Activated CD4-positive, alpha-beta T cell treated with anti-CD3 and anti-CD28 coated beads for 36 hours (primary cell): ENCODE results near the gene PSMG3. TPM values are rescaled to one million over a fixed set of nuclear protein-coding genes. Genes with fewer than 3 reads are reported as not detected.

Experiments
- ATAC-seq: fragments of 200-7000 bp; cut with Tn5 transposase; one replicate; pipeline ENCODE4 v1.10.0; 2021; ENCODE audit warnings: mild to moderate bottlenecking, moderate library complexity
- CTCF ChIA-PET: fragments of 350-600 bp; sonication (Branson Sonifier 250); formaldehyde crosslinking; loops from one replicate; lab custom pipeline; 2021; ENCODE audit warnings: antibody characterized with exemption; lab: Charles Lee
- POLR2A ChIA-PET: fragments of 350-600 bp; sonication (Branson Sonifier 250); formaldehyde crosslinking; loops from one replicate; lab custom pipeline; 2021; ENCODE audit warnings: antibody characterized with exemption, inconsistent platforms; lab: Charles Lee
- DNase-seq: peaks from one replicate; pipeline ENCODE4 v3.0.0-alpha.2; 2020
- H3K27ac Mint-ChIP-seq: one replicate; pipeline ENCODE4 v1.8.0; 2021; ENCODE audit warnings: mixed read lengths
- H3K27me3 Mint-ChIP-seq: one replicate; pipeline ENCODE4 v1.8.0; 2021; ENCODE audit warnings: mixed read lengths
- H3K36me3 Mint-ChIP-seq: one replicate; pipeline ENCODE4 v1.8.0; 2021; ENCODE audit warnings: low read depth, mixed read lengths
- H3K4me1 Mint-ChIP-seq: one replicate; pipeline ENCODE4 v1.8.0; 2021; ENCODE audit warnings: mixed read lengths
- H3K4me3 Mint-ChIP-seq: one replicate; pipeline ENCODE4 v1.8.0; 2021; ENCODE audit warnings: mild to moderate bottlenecking, moderate library complexity, mixed read lengths
- H3K9me3 Mint-ChIP-seq: one replicate; pipeline ENCODE4 v1.8.0; 2021; ENCODE audit warnings: low read depth, mixed read lengths
- intact Hi-C, 2 experiments: fragments of 100-400 bp; cut with DNase I in 1 of 2; cut with micrococcal nuclease in 1 of 2; formaldehyde crosslinking; loops; one replicate each; pipeline versions ENCODE4 v1.14.2 to v1.15.1; 2022 to 2024; cut with DNase I, micrococcal nuclease
- total RNA-seq, 2 experiments: library from RNA; stranded (reverse); gene quantifications; one replicate each; pipeline ENCODE4 v1.2.3, GENCODE V29; 2021

The PSMG3 gene
- total RNA-seq, 2 experiments from 2014 or later, result 21.4 to 33.0 TPM

DNA sequence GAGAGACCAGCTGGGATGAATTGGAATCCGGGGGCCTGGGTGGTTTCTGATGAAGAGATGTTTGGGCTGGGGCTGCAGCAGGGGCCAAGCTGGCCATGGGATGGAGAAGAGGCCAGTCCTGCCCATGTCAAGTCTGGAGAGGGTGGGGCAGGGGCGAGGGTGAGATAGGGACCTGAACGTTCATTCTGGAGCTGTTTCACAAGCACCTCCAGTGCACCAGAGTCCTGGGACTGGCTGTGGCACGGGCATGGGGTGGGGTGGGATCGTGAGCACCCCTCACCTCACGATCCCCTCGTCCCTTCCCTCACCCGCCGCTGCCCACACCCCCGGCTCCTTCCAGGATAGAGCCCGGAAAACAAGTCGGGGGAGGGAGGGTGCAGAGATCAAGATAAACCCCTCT lies 25.8 kb upstream of the PSMG3 start:
- peaks cover 32% of the 10 kb centered on the region for H3K27me3 Mint-ChIP-seq
- H3K36me3 Mint-ChIP-seq, result no peaks in the 10 kb centered on the region
- peaks cover 22% of the 10 kb centered on the region for H3K4me1 Mint-ChIP-seq
- no peak overlapping the region for H3K4me3 Mint-ChIP-seq
- intact Hi-C loops, result no loop called here
- DNase-seq (no peak), ATAC-seq (no peak)
- ChIA-PET CTCF (no interaction called here), POLR2A (no interaction called here)
- no peaks in the 10 kb centered on the region for H3K9me3 Mint-ChIP-seq
- no peak overlapping the region for H3K27ac Mint-ChIP-seq

DNA sequence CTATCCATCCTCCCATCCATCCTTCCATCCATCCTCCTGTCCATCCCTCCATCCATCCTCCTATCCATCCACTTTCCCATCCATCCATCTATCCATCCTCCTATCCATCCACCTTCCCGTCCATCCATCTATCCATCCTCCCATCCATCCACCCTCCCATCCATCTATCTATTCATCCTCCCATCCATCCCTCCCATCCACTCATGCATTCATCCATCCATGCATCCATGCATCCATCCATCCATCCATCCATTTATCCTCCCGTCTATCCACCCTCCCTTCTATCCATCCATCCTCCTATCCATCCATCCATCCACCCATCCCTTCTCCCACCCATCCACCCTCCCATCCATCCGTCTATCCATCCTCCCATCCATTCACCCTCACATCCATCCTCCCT lies 25.2 kb upstream of the PSMG3 start:
- Mint-ChIP-seq H3K36me3 (no peaks in the 10 kb centered on the region), H3K4me1 (peaks cover 22% of the 10 kb centered on the region), H3K27ac (no peak overlapping the region), H3K9me3 (no peaks in the 10 kb centered on the region), H3K27me3 (peaks cover 35% of the 10 kb centered on the region), H3K4me3 (no peak overlapping the region)
- DNase-seq (no peak), ATAC-seq (no peak)
- intact Hi-C loops, result no loop called here
- POLR2A ChIA-PET, result no interaction called here
- CTCF ChIA-PET, result no interaction called here

GRCh38 chr7:1593904-1594421 lies 24.1 kb upstream of the PSMG3 start:
- ChIA-PET POLR2A (no interaction called here), CTCF (no interaction called here)
- intact Hi-C loops, result no loop called here
- Mint-ChIP-seq H3K27me3 (peaks cover 37% of the 10 kb centered on the region), H3K9me3 (peaks cover 6% of the 10 kb centered on the region), H3K4me1 (peaks cover 22% of the 10 kb centered on the region), H3K36me3 (peaks cover 2% of the 10 kb centered on the region), H3K27ac (no peak overlapping the region), H3K4me3 (no peak overlapping the region)
- DNase-seq (no peak), ATAC-seq (no peak)

- Mint-ChIP-seq H3K9me3 (peaks cover 10% of the 10 kb centered on the region), H3K27me3 (peaks cover 37% of the 10 kb centered on the region), H3K4me3 (no peak overlapping the region), H3K27ac (no peak overlapping the region), H3K36me3 (peaks cover 2% of the 10 kb centered on the region), H3K4me1 (peaks cover 22% of the 10 kb centered on the region)
- DNase-seq (peak; percentile 39), ATAC-seq (no peak)
- CTCF ChIA-PET, result interaction anchor here (0.7 kb wide), 1 partner anchor 228 kb away, joined by 4 read pairs; no protein-coding TSS in a partner anchor
- intact Hi-C loops, result no loop called here
- POLR2A ChIA-PET, result no interaction called here
Measured at GRCh38 chr7:1593091-1593866, 23.4 kb upstream of the PSMG3 start.

- intact Hi-C loops, result no loop called here
- H3K4me3 Mint-ChIP-seq, result peak overlapping the region; percentile 27
- CTCF ChIA-PET, result interaction anchor here (0.7 to 1.4 kb wide), 2 partner anchors 13 to 227 kb away, joined by 3 to 4 read pairs; no protein-coding TSS in a partner anchor
Measured at GRCh38 chr7:1592299-1592871, 22.6 kb upstream of the PSMG3 start.

GRCh38 chr7:1591876-1592275 lies 22.0 kb upstream of the PSMG3 start:
- H3K4me3 Mint-ChIP-seq, result peak overlapping the region; percentile 27
- H3K27me3 Mint-ChIP-seq, result peaks cover 37% of the 10 kb centered on the region
- ChIA-PET POLR2A (no interaction called here), CTCF (interaction anchor here (1.4 kb wide), 1 partner anchor 13 kb away, joined by 3 read pairs; no protein-coding TSS in a partner anchor)
- peaks cover 22% of the 10 kb centered on the region for H3K4me1 Mint-ChIP-seq
- peaks cover 10% of the 10 kb centered on the region for H3K9me3 Mint-ChIP-seq
- intact Hi-C loops, result no loop called here
- H3K36me3 Mint-ChIP-seq, result peaks cover 2% of the 10 kb centered on the region
- H3K27ac Mint-ChIP-seq, result no peak overlapping the region
- peak; percentile 37 for ATAC-seq
- peak; percentile 28 for DNase-seq

More at GRCh38 chr7:1592299-1592871, 22.6 kb upstream of the PSMG3 start:
- H3K4me1 Mint-ChIP-seq, result peaks cover 22% of the 10 kb centered on the region
- H3K36me3 Mint-ChIP-seq, result peaks cover 2% of the 10 kb centered on the region
- peak overlapping the region; percentile 40 for H3K27ac Mint-ChIP-seq
- peak; percentile 45 for ATAC-seq
- DNase-seq, result peak; percentile 27
- H3K9me3 Mint-ChIP-seq, result peaks cover 10% of the 10 kb centered on the region
- H3K27me3 Mint-ChIP-seq, result peaks cover 37% of the 10 kb centered on the region
- POLR2A ChIA-PET, result no interaction called here

GRCh38 chr7:1591396-1591795 lies 21.6 kb upstream of the PSMG3 start:
- no peak overlapping the region for H3K27ac Mint-ChIP-seq
- peaks cover 22% of the 10 kb centered on the region for H3K4me1 Mint-ChIP-seq
- intact Hi-C loops, result no loop called here
- POLR2A ChIA-PET, result no interaction called here
- H3K27me3 Mint-ChIP-seq, result peaks cover 37% of the 10 kb centered on the region
- H3K9me3 Mint-ChIP-seq, result peaks cover 10% of the 10 kb centered on the region
- H3K36me3 Mint-ChIP-seq, result peaks cover 2% of the 10 kb centered on the region
- CTCF ChIA-PET, result interaction anchor here (1.4 kb wide), 1 partner anchor 12 kb away, joined by 3 read pairs; no protein-coding TSS in a partner anchor
- DNase-seq (no peak), ATAC-seq (no peak)
- no peak overlapping the region for H3K4me3 Mint-ChIP-seq

DNA sequence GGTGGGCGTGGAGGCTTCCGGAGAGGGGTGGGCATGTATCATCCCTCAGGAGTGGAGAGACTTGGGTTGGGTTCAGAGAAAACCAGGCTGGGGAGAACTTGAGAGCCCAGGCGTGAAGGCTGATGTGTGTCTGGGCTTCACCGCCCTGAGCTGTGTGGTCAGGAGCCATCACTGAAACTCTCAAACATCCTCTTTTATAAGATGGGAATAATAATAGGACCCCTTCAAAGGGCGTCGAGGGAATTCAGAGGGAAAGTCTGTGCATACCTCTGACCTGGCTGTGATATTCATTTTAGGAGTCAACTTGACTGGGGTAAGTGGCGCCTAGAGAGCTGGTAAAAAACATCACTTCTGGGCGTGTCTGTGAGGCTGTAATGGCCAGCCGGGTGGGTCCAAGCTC lies 21.1 kb upstream of the PSMG3 start:
- ChIA-PET POLR2A (no interaction called here), CTCF (interaction anchor here (1.4 kb wide), 1 partner anchor 12 kb away, joined by 3 read pairs; no protein-coding TSS in a partner anchor)
- no peak for DNase-seq
- Mint-ChIP-seq H3K27me3 (peaks cover 37% of the 10 kb centered on the region), H3K9me3 (peaks cover 10% of the 10 kb centered on the region), H3K4me3 (no peak overlapping the region), H3K27ac (no peak overlapping the region), H3K4me1 (peaks cover 22% of the 10 kb centered on the region), H3K36me3 (peaks cover 2% of the 10 kb centered on the region)
- intact Hi-C loops, result no loop called here
- no peak for ATAC-seq

DNA sequence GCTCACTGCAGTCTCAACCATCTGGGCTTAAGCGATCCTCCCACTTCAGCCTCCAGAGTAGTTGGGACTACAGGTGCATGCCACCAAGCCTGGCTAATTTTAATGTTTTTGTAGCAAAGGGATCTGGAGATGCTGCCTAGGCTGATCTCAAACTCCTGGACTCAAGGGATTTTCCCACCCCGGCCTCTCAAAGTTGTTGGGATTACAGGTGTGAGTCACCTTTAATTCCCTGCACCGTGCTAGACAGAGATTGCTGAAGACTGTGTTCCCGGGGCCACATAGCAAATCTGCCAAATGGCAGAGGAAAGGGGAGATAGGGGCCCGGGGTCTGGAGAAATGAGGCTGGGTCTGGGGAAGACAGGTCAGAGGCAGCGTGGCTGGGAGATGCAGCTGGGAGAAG lies 20.6 kb upstream of the PSMG3 start:
- intact Hi-C loops, result no loop called here
- ATAC-seq (no peak), DNase-seq (no peak)
- Mint-ChIP-seq H3K27ac (no peak overlapping the region), H3K36me3 (peaks cover 2% of the 10 kb centered on the region), H3K9me3 (peaks cover 10% of the 10 kb centered on the region), H3K27me3 (peaks cover 37% of the 10 kb centered on the region), H3K4me3 (no peak overlapping the region), H3K4me1 (peaks cover 22% of the 10 kb centered on the region)
- ChIA-PET POLR2A (interaction anchor here (0.6 kb wide), 1 partner anchor 388 kb away, joined by 3 read pairs; no protein-coding TSS in a partner anchor), CTCF (no interaction called here)

DNA sequence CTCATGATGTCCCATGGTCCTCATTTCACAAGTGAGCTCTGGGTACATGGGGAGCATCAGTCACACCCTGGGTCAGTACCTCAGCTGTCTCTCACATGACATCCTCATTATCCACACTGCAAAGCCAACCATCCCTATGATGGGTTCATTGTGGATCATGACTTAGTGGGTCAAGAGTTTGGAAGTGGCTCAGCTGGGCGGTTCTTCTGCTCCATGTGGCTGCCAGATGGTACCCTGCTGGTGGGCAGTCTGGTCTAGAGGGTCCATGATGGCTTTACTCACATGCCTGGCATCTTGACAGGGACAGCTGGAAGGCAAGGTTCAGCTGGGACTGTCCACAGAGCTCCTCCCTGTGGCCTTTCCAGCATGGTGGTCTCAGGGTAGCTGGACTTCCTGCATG lies 19.1 kb upstream of the PSMG3 start:
- peaks cover 10% of the 10 kb centered on the region for H3K9me3 Mint-ChIP-seq
- ChIA-PET CTCF (interaction anchor here (0.9 kb wide), 1 partner anchor 10 kb away, joined by 4 read pairs; no protein-coding TSS in a partner anchor), POLR2A (no interaction called here)
- no peak for DNase-seq
- no peak for ATAC-seq
- H3K36me3 Mint-ChIP-seq, result peaks cover 2% of the 10 kb centered on the region
- H3K27ac Mint-ChIP-seq, result no peak overlapping the region
- H3K27me3 Mint-ChIP-seq, result peaks cover 30% of the 10 kb centered on the region
- no peak overlapping the region for H3K4me3 Mint-ChIP-seq
- intact Hi-C loops, result no loop called here
- H3K4me1 Mint-ChIP-seq, result peaks cover 22% of the 10 kb centered on the region

GRCh38 chr7:1587738-1588137 lies 17.9 kb upstream of the PSMG3 start:
- intact Hi-C loops, result no loop called here
- H3K36me3 Mint-ChIP-seq, result peaks cover 2% of the 10 kb centered on the region
- ATAC-seq (no peak), DNase-seq (no peak)
- H3K27me3 Mint-ChIP-seq, result peaks cover 23% of the 10 kb centered on the region
- H3K4me1 Mint-ChIP-seq, result peaks cover 15% of the 10 kb centered on the region
- CTCF ChIA-PET, result no interaction called here
- POLR2A ChIA-PET, result no interaction called here
- peaks cover 10% of the 10 kb centered on the region for H3K9me3 Mint-ChIP-seq
- H3K27ac Mint-ChIP-seq, result no peak overlapping the region
- no peak overlapping the region for H3K4me3 Mint-ChIP-seq
